ENCODE measurements around the gene CRYBB1. TPM values are rescaled to one million over a fixed set of nuclear protein-coding genes. Genes with fewer than 3 reads are reported as not detected.

CRYBB1 gene
- total RNA-seq, 1 experiment from 2014 or later = not detected

DNA sequence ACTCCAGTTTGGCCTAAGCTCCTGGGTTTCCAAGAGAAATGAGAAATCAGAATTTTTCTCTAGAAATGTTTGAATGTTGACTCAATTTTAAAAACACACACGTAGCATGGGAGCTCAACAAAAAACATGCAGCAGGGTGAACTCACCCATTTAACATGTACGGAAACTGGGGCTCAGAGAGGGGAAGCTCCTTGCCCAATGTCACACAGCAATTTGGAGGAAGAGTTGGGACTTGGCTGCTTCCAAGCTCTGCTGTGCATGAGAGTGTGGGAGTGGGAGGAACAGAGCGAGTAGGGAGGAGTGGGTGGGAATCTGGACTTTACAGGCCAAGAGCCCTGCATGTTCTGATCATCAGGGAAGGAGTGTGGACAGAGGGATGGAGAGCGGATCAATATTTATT is 33.8 kb downstream of the CRYBB1 start:
- intact Hi-C loops (cut with micrococcal nuclease; ENCODE audit: unreplicated experiment) (no loop called here), in situ Hi-C loops (cut with HindIII; ENCODE audit: low pct_unique_long_range_greater_than_20kb, low sequenced_read_pairs) (no loop called here)
- DNase-seq (ENCODE audit: low read depth, low spot score) = no peak
- CTCF ChIA-PET = no interaction called here
- no peaks in the 10 kb centered on the region for H3K27me3 ChIP-seq (ENCODE audit: control insufficient read depth, insufficient read depth, low read length)
- H3K4me1 ChIP-seq (ENCODE audit: control insufficient read depth, insufficient read depth, low read length) = no peaks in the 10 kb centered on the region; the same call in 1 of the 2 replicates
- no peak overlapping the region for H3K27ac ChIP-seq (ENCODE audit: low read length)
- TF ChIP-seq SIN3A (IDR thresholded peaks at IDR 0.05; ENCODE audit: borderline replicate concordance, insufficient read depth, low read depth, low read length) (no peak), POLR2AphosphoS5 (IDR thresholded peaks at IDR 0.05; ENCODE audit: low read depth, low read length) (no peak), TCF7L2 (IDR thresholded peaks at IDR 0.05; ENCODE audit: low read depth, low read length) (no peak), CTCF (IDR thresholded peaks at IDR 0.05) (no peak)
- TF ChIP-seq, protein P1, sequence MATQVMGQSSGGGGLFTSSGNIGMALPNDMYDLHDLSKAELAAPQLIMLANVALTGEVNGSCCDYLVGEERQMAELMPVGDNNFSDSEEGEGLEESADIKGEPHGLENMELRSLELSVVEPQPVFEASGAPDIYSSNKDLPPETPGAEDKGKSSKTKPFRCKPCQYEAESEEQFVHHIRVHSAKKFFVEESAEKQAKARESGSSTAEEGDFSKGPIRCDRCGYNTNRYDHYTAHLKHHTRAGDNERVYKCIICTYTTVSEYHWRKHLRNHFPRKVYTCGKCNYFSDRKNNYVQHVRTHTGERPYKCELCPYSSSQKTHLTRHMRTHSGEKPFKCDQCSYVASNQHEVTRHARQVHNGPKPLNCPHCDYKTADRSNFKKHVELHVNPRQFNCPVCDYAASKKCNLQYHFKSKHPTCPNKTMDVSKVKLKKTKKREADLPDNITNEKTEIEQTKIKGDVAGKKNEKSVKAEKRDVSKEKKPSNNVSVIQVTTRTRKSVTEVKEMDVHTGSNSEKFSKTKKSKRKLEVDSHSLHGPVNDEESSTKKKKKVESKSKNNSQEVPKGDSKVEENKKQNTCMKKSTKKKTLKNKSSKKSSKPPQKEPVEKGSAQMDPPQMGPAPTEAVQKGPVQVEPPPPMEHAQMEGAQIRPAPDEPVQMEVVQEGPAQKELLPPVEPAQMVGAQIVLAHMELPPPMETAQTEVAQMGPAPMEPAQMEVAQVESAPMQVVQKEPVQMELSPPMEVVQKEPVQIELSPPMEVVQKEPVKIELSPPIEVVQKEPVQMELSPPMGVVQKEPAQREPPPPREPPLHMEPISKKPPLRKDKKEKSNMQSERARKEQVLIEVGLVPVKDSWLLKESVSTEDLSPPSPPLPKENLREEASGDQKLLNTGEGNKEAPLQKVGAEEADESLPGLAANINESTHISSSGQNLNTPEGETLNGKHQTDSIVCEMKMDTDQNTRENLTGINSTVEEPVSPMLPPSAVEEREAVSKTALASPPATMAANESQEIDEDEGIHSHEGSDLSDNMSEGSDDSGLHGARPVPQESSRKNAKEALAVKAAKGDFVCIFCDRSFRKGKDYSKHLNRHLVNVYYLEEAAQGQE (IDR thresholded peaks at IDR 0.05; ENCODE audit: insufficient read depth in 1 of 2, low read depth in 2 of 2, low read length in 1 of 2) = no peak
- BruUV-seq (replicated peaks) = no TSS peak
- H3K9me3 ChIP-seq (ENCODE audit: control insufficient read depth, insufficient read depth, low read depth, low read length) = no peaks in the 10 kb centered on the region
- POLR2A ChIA-PET = no interaction called here
- H3K36me3 ChIP-seq (ENCODE audit: control insufficient read depth, insufficient read depth, low read length) = no peaks in the 10 kb centered on the region
- H3K4me3 ChIP-seq (ENCODE audit: low read depth in 2 of 2, low read length in 2 of 2) = no peak overlapping the region
- ATAC-seq = no peak

DNA sequence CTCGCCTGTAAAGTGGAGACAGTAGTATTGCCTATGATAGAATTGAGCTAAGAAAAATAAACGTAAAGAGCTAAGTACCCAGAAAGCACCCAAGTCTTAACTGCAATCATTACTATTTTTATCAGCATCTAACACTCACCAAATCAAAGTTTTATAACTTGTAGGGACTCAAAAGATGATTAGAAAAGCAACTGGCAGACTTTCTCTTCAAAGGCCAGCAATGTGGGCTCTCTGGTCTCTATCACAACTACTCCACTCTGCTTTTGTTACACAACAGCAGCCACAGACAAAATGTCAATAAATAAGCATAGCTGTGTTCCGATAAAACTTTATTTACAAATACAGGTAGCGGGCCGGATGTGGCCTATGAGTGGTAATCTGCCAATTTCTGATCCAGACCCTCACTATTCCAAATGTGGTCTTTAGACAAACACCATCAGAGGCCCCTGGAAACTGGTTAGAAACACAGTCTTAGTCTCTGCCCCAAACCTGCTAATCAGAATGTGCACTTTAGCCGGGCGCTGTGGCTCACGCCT is 36.1 kb downstream of the CRYBB1 start:
- TF ChIP-seq CTCF (IDR thresholded peaks at IDR 0.05) (no peak), TCF7L2 (IDR thresholded peaks at IDR 0.05; ENCODE audit: low read depth, low read length) (no peak), POLR2AphosphoS5 (IDR thresholded peaks at IDR 0.05; ENCODE audit: low read depth, low read length) (no peak), SIN3A (IDR thresholded peaks at IDR 0.05; ENCODE audit: borderline replicate concordance, insufficient read depth, low read depth, low read length) (no peak)
- TF ChIP-seq, protein P1 (IDR thresholded peaks at IDR 0.05; ENCODE audit: insufficient read depth in 1 of 2, low read depth in 2 of 2, low read length in 1 of 2) = no peak
- intact Hi-C loops (cut with micrococcal nuclease; ENCODE audit: unreplicated experiment) = no loop called here
- no peaks in the 10 kb centered on the region for H3K36me3 ChIP-seq (ENCODE audit: control insufficient read depth, insufficient read depth, low read length)
- in situ Hi-C loops (cut with HindIII; ENCODE audit: low pct_unique_long_range_greater_than_20kb, low sequenced_read_pairs) = no loop called here
- no TSS peak for BruUV-seq (replicated peaks)
- no peak for ATAC-seq
- no peak for DNase-seq (ENCODE audit: low read depth, low spot score)
- no peaks in the 10 kb centered on the region for H3K9me3 ChIP-seq (ENCODE audit: control insufficient read depth, insufficient read depth, low read depth, low read length)
- ChIA-PET CTCF (no interaction called here), POLR2A (no interaction called here)
- no peak overlapping the region for H3K4me3 ChIP-seq (ENCODE audit: low read depth in 2 of 2, low read length in 2 of 2)
- no peak overlapping the region for H3K27ac ChIP-seq (ENCODE audit: low read length)
- H3K4me1 ChIP-seq (ENCODE audit: control insufficient read depth, insufficient read depth, low read length) = no peaks in the 10 kb centered on the region; the same call in 1 of the 2 replicates
- H3K27me3 ChIP-seq (ENCODE audit: control insufficient read depth, insufficient read depth, low read length) = no peaks in the 10 kb centered on the region

Measured in Panc1 (cell line).